Heart left ventricle (tissue), 13 donors: Measurements from ENCODE around the gene XYLT1.

Experiments used
- POLR2A ChIP-seq, 2 donors: fragments of 450-650 bp; IDR thresholded peaks; one replicate each; pipeline ENCODE4 v1.6.1; 2017; ENCODE audit warnings: antibody characterized with exemption in 2 of 2, mild to moderate bottlenecking in 2 of 2, moderate library complexity in 2 of 2
- TF ChIP-seq, protein P1 (sequence below), 12 donors: fragments of 200-600 bp; sonication (generic) in 4 of 12; IDR thresholded peaks; one replicate each; pipeline versions ENCODE4 v1.5.0 to v1.8.0; 2018 to 2022; ENCODE audit warnings: antibody characterized with exemption in 12 of 12, mild to moderate bottlenecking in 5 of 12
- donor health status: ischemic (EF 13 %, LVEDD 7.1; RV severe dilation, severe dysfunction).
- donor health status: DM: no; HTN: yes; CAD: no.
- donor health status: DM: no; HTN: no; CAD: no.
- donor health status: ischemic (EF 25% LVEDD 6.9; RV normal size, moderate dysfunction).
- donor health status: ischemic (EF 25% LVEDD 5.7; RV mildly dilated, moderate dysfunction).
- donor health status: ischemic (EF 35%, LVEDD 5.7; RV mildly dilated, moderate dysfunction).
- donor health status: nonischemic (EF 11% LVEDD 7.7; RV severe dilation, severe dysfunction).
- donor health status: DM: yes; HTN: yes; CAD: no.
- donor health status: PGD.
- donor health status: ischemic (EF 29% LVEDD 5.4; RV normal size, mild dysfunction).
- donor health status: nonischemic (EF 23%, LVEDD 6.1; RV moderate dilation, normal function).

GRCh38 chr16:17304491-17305119 lies 166.2 kb downstream of the XYLT1 start:
- TF ChIP-seq, protein P1, sequence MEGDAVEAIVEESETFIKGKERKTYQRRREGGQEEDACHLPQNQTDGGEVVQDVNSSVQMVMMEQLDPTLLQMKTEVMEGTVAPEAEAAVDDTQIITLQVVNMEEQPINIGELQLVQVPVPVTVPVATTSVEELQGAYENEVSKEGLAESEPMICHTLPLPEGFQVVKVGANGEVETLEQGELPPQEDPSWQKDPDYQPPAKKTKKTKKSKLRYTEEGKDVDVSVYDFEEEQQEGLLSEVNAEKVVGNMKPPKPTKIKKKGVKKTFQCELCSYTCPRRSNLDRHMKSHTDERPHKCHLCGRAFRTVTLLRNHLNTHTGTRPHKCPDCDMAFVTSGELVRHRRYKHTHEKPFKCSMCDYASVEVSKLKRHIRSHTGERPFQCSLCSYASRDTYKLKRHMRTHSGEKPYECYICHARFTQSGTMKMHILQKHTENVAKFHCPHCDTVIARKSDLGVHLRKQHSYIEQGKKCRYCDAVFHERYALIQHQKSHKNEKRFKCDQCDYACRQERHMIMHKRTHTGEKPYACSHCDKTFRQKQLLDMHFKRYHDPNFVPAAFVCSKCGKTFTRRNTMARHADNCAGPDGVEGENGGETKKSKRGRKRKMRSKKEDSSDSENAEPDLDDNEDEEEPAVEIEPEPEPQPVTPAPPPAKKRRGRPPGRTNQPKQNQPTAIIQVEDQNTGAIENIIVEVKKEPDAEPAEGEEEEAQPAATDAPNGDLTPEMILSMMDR (IDR thresholded peaks at IDR 0.05): no peak
- TF ChIP-seq POLR2A (IDR thresholded peaks at IDR 0.05): no peak
